ENCODE data around the gene SLC5A11.

- TF ChIP-seq CTCF (IDR thresholded peaks at IDR 0.05): no peak
- TF ChIP-seq POLR2A (IDR thresholded peaks at IDR 0.05): no peak
Measured at GRCh38 chr16:24939738-24940137, 94.0 kb downstream of the SLC5A11 start.
